Transverse colon (tissue), 4 donors: ENCODE results near the gene PXK. TPM values are rescaled to one million over a fixed set of nuclear protein-coding genes. Genes with fewer than 3 reads are reported as not detected.

Experiments
- DNase-seq: peaks from one replicate; pipeline ENCODE4 v3.0.0-alpha.2; 2019
- H3K27ac ChIP-seq, 4 donors: fragments of 200-600 bp; sonication (generic); 2 replicates each; pipeline ENCODE4 v1.5.1; 2016 to 2018; ENCODE audit warnings: inconsistent platforms in 4 of 4
- H3K27me3 ChIP-seq: fragments of 200-600 bp; sonication (generic); 2 replicates; pipeline ENCODE4 v1.5.1; 2017; ENCODE audit warnings: inconsistent platforms
- H3K36me3 ChIP-seq, 4 donors: fragments of 200-600 bp; sonication (generic); 2 replicates each; pipeline ENCODE4 v1.5.1; 2017 to 2019; ENCODE audit warnings: inconsistent platforms in 4 of 4
- H3K4me1 ChIP-seq, 4 donors: fragments of 200-600 bp; sonication (generic); 2 replicates each; pipeline ENCODE4 v1.5.1; 2017 to 2020; ENCODE audit warnings: inconsistent platforms in 4 of 4
- H3K4me3 ChIP-seq, 4 donors: fragments of 200-600 bp; sonication (generic); 1 replicate in 1 of 4; 2 replicates in 3 of 4; pipeline versions ENCODE4 v1.5.1 to v1.6.1; 2017 to 2019; ENCODE audit warnings: inconsistent platforms in 4 of 4
- H3K9me3 ChIP-seq, 2 donors: fragments of 200-600 bp; sonication (generic); 2 replicates each; pipeline ENCODE4 v1.5.1; 2017 to 2019; ENCODE audit warnings: inconsistent platforms in 2 of 2
- CTCF ChIP-seq, 5 experiments: fragments of 200-600 bp in 3 of 5; fragments of 450-650 bp in 2 of 5; sonication (generic) in 3 of 5; IDR thresholded peaks; 1 replicate in 2 of 5; 2 replicates in 3 of 5; pipeline ENCODE4 v1.5.1; 2016 to 2017; ENCODE audit warnings: antibody characterized with exemption in 5 of 5, inconsistent platforms in 3 of 5, mild to moderate bottlenecking in 2 of 5, moderate library complexity in 1 of 5
- EP300 ChIP-seq: sonication (generic); formaldehyde crosslinking; IDR thresholded peaks from one replicate; pipeline ENCODE4 v1.6.1; 2017; ENCODE audit warnings: antibody characterized with exemption, low read depth
- POLR2A ChIP-seq: fragments of 450-650 bp; IDR thresholded peaks from one replicate; pipeline ENCODE4 v1.6.1; 2016; ENCODE audit warnings: antibody characterized with exemption, mild to moderate bottlenecking, moderate library complexity
- POLR2AphosphoS5 ChIP-seq, 3 donors: sonication (generic); formaldehyde crosslinking; IDR thresholded peaks; one replicate each; pipeline ENCODE4 v1.6.1; 2016; ENCODE audit warnings: antibody characterized with exemption in 3 of 3
- WGBS, 2 donors: methylation state at CpG; one replicate each; pipeline ENCODE4 v1.1.5; 2018; ENCODE audit warnings: low coverage in 1 of 2; 5-methylcytosine and 5-hydroxymethylcytosine counted together
- in situ Hi-C, 4 donors: fragments of 200-750 bp; cut with MboI; loops; one replicate each; pipeline versions ENCODE4 v1.15.0 to v1.15.1; 2017; ENCODE audit warnings: low sequenced_read_pairs in 3 of 4, low pct_ligation_motif_present in 1 of 4, low pct_unique_long_range_greater_than_20kb in 1 of 4
- intact Hi-C: fragments of 100-400 bp; cut with DNase I; formaldehyde crosslinking; loops from one replicate; pipeline ENCODE4 v1.15.1; 2023; ENCODE audit warnings: low total_unique reads
- total RNA-seq, 4 donors: library from RNA; depleted of rRNA; stranded (reverse); fragments of >200 nt; gene quantifications; one replicate each; pipeline ENCODE4 v1.1.0, GENCODE V29; 2016

Gene PXK
- total RNA-seq, 4 donors from 2014 or later, result 7.6 to 29.5 (median 16.6) TPM

DNA sequence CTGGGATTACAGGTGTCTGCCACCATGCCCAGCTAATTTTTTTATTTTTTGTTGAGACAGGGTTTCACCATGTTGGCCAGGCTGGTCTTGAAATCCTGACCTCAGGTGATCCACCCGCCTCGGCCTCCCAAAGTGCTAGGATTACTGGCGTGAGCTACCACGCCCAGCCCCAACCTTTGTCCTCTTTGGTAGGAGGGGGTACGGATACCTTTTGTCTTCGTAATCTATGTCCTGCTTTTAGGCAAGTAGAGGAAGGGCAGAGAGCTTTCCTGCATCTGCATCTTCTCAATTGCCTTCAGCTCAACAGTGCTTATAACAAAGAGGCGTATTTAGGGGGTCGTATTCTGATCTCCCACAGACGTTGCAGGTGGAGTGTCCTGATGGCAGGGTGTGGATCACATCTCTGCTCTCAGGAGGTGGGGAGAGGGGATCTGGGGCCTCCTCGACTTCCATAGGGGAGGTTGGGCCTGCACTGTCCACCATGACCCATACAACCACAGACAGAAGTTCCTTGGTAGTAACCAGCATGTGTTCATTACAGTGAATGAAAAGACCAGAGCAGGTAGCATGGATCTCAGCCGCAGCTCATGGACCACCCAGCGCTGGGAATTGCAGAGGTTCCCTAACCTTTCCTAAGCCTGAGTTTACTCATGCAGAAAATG lies 137.8 kb downstream of the PXK start:
- Histone ChIP-seq H3K36me3 (no peaks in the 10 kb centered on the region), H3K4me1 (peaks cover 6 to 28% (median 21%) of the 10 kb centered on the region in 4 donors), H3K4me3 (no peak overlapping the region), H3K9me3 (no peaks in the 10 kb centered on the region), H3K27ac (peak overlapping the region; percentile 63 to 78 (median 76)), H3K27me3 (no peaks in the 10 kb centered on the region)
- TF ChIP-seq EP300 (no peak), POLR2AphosphoS5 (IDR thresholded peaks at IDR 0.05) (no peak), POLR2A (no peak), CTCF (IDR thresholded peaks at IDR 0.05) (no peak)
- in situ Hi-C loops, result loop anchor here in 1 of 4 donors (10.0 kb wide), 1 partner anchor 64 kb away; the partner anchor contains the start of gene ACOX2
- no peak for DNase-seq
- WGBS, 2 donors, result 64 to 75% methylated on average over 8 to 12 of the region's 12 CpGs
- intact Hi-C loops, result no loop called here

- TF ChIP-seq CTCF (IDR thresholded peaks at IDR 0.05), result no peak
- no peak for TF ChIP-seq POLR2A
- TF ChIP-seq EP300, result no peak
- TF ChIP-seq POLR2AphosphoS5 (IDR thresholded peaks at IDR 0.05), result peak in 2 of 3 donors; percentile 35 to 44
- no peaks in the 10 kb centered on the region for H3K27me3 ChIP-seq
- WGBS, 2 donors, result 53% methylated on average over 6 to 10 of the region's 10 CpGs
- in situ Hi-C loops, result loop anchor here in 1 of 4 donors (10.0 kb wide), 1 partner anchor 64 kb away; the partner anchor contains the start of gene ACOX2
- H3K4me1 ChIP-seq, result peaks cover 6 to 28% (median 21%) of the 10 kb centered on the region in 4 donors
- no peaks in the 10 kb centered on the region for H3K9me3 ChIP-seq
- no peak overlapping the region for H3K4me3 ChIP-seq
- intact Hi-C loops, result no loop called here
- peak; percentile 64 for DNase-seq
- H3K27ac ChIP-seq, result peak overlapping the region; percentile 63 to 78 (median 76)
- H3K36me3 ChIP-seq, result no peaks in the 10 kb centered on the region
Observed at GRCh38 chr3:58471025-58471887, 138.6 kb downstream of the PXK start.

DNA sequence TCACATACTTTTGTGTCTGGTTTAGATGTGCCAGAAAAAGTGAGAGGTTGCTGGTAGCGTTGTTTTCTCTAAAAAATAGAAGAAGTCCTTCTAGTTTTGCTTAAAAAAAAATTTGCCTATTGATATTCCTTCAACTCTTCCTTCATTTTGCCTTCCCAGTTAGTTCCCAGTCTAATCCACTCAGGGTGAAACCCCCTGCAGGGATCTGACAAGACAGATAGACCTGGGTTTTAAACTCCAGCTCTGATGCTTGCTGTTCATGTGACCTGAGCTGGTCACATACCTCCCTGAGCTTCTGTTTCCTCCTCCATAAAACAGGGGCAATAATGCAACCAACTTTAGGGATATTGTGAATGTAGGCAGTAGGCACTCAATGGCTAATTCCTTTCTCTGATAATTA lies 140.6 kb downstream of the PXK start:
- in situ Hi-C loops, result loop anchor here in 1 of 4 donors (10.0 kb wide), 1 partner anchor 62 kb away; the partner anchor contains the start of gene ACOX2
- no peaks in the 10 kb centered on the region for H3K36me3 ChIP-seq
- intact Hi-C loops, result no loop called here
- no peaks in the 10 kb centered on the region for H3K9me3 ChIP-seq
- H3K4me3 ChIP-seq, result no peak overlapping the region
- H3K27me3 ChIP-seq, result no peaks in the 10 kb centered on the region
- WGBS, 2 donors, result 80 to 89% methylated on average over 1 of the region's 1 CpG
- TF ChIP-seq POLR2AphosphoS5 (IDR thresholded peaks at IDR 0.05) (no peak), POLR2A (no peak), EP300 (no peak), CTCF (IDR thresholded peaks at IDR 0.05) (no peak)
- DNase-seq, result no peak
- H3K4me1 ChIP-seq, result peaks cover 6 to 28% (median 21%) of the 10 kb centered on the region in 4 donors
- H3K27ac ChIP-seq, result no peak overlapping the region

GRCh38 chr3:58474348-58474911 lies 141.7 kb downstream of the PXK start:
- intact Hi-C loops, result no loop called here
- DNase-seq, result no peak
- no peak for TF ChIP-seq POLR2AphosphoS5 (IDR thresholded peaks at IDR 0.05)
- no peak for TF ChIP-seq CTCF (IDR thresholded peaks at IDR 0.05)
- no peak for TF ChIP-seq EP300
- TF ChIP-seq POLR2A, result no peak

More at GRCh38 chr3:58474348-58474911, 141.7 kb downstream of the PXK start:
- Histone ChIP-seq H3K4me3 (no peak overlapping the region), H3K4me1 (peaks cover 6 to 28% (median 21%) of the 10 kb centered on the region in 4 donors), H3K9me3 (no peaks in the 10 kb centered on the region), H3K36me3 (no peaks in the 10 kb centered on the region), H3K27me3 (no peaks in the 10 kb centered on the region), H3K27ac (no peak overlapping the region)
- 89% methylated on average over 1 of the region's 1 CpG; no CpG with 5 or more reads in 1 of the 2 donors for WGBS, 2 donors
- in situ Hi-C loops, result loop anchor here in 1 of 4 donors (10.0 kb wide), 1 partner anchor 60 kb away; the partner anchor contains the start of gene ACOX2
